OCI-LY1 (cell line): Measurements from ENCODE around the gene SMARCA5.

Experiments
- H2AFZ ChIP-seq: fragments of 200-600 bp; sonication (generic), shearing (Covaris generic); 2 replicates; pipeline ENCODE4 v1.6.0; 2014; ENCODE audit warnings: antibody characterized with exemption, mild to moderate bottlenecking, low read length
- H3F3A ChIP-seq: fragments of 200-600 bp; sonication (generic), shearing (Covaris generic); 2 replicates; pipeline ENCODE4 v1.6.0; 2014; ENCODE audit warnings: mild to moderate bottlenecking, antibody characterized with exemption, low read length, moderate library complexity; ENCODE audit not compliant: insufficient read depth
- H3K27ac ChIP-seq: fragments of 200-600 bp; sonication (generic); 2 replicates; pipeline ENCODE4 v1.5.1; 2014; ENCODE audit warnings: low read length, mixed run types, mild to moderate bottlenecking, low read depth; ENCODE audit not compliant: poor library complexity, severe bottlenecking
- H3K27me3 ChIP-seq: fragments of 200-600 bp; sonication (generic); 2 replicates; pipeline ENCODE4 v1.6.0; 2014; ENCODE audit warnings: antibody characterized with exemption, mild to moderate bottlenecking, low read length, moderate library complexity; ENCODE audit not compliant: insufficient read depth
- H3K36me3 ChIP-seq: fragments of 200-600 bp; sonication (generic); 2 replicates; pipeline ENCODE4 v1.6.1; 2014; ENCODE audit warnings: mild to moderate bottlenecking, antibody characterized with exemption, low read length, moderate library complexity, mixed read lengths; ENCODE audit not compliant: insufficient read depth
- H3K4me1 ChIP-seq: fragments of 200-600 bp; sonication (generic); 2 replicates; pipeline ENCODE4 v1.5.1; 2014; ENCODE audit warnings: mild to moderate bottlenecking, low read length, moderate library complexity; ENCODE audit not compliant: insufficient read depth, severe bottlenecking
- H3K4me2 ChIP-seq: fragments of 200-600 bp; sonication (generic), shearing (Covaris generic); 2 replicates; pipeline ENCODE4 v1.6.1; 2014; ENCODE audit warnings: low read length
- H3K4me3 ChIP-seq: fragments of 200-600 bp; sonication (generic); 2 replicates; pipeline ENCODE4 v1.5.1; 2014; ENCODE audit warnings: low read length, low read depth, mild to moderate bottlenecking, mixed read lengths; ENCODE audit not compliant: poor library complexity, severe bottlenecking
- H3K79me2 ChIP-seq: fragments of 200-600 bp; shearing (Covaris generic); 2 replicates; pipeline ENCODE4 v1.6.1; 2016; ENCODE audit warnings: mixed run types, low read length, mixed read lengths; ENCODE audit not compliant: insufficient read depth
- H3K9ac ChIP-seq: fragments of 200-600 bp; sonication (generic), shearing (Covaris generic); 2 replicates; pipeline ENCODE4 v1.6.1; 2014; ENCODE audit warnings: mild to moderate bottlenecking, low read length, mixed read lengths
- H3K9me2 ChIP-seq: fragments of 200-600 bp; sonication (generic), shearing (Covaris generic); 2 replicates; pipeline ENCODE4 v1.6.1; 2014; ENCODE audit warnings: low read depth, mild to moderate bottlenecking, low read length, mixed read lengths
- H3K9me3 ChIP-seq: fragments of 200-600 bp; shearing (Covaris generic); 2 replicates; pipeline ENCODE4 v1.6.1; 2014; ENCODE audit warnings: low read length, mixed read lengths
- H4K20me1 ChIP-seq: fragments of 200-600 bp; sonication (generic), shearing (Covaris generic); 2 replicates; pipeline ENCODE4 v1.6.0; 2016; ENCODE audit warnings: mild to moderate bottlenecking, low read length; ENCODE audit not compliant: insufficient read depth
- CTCF ChIP-seq: fragments of 200-600 bp; sonication (generic), shearing (Covaris generic); IDR thresholded peaks from 2 replicates; pipeline ENCODE4 v1.5.1; 2017; ENCODE audit warnings: mild to moderate bottlenecking, antibody characterized with exemption, low read length, moderate library complexity, mixed read lengths
- EZH2 ChIP-seq: fragments of 200-600 bp; sonication (generic), shearing (Covaris generic); IDR thresholded peaks from 2 replicates; pipeline ENCODE4 v1.8.0; 2017; ENCODE audit warnings: borderline replicate concordance, mixed run types, mild to moderate bottlenecking, antibody characterized with exemption, low read length, moderate library complexity, mixed read lengths

Gene SMARCA5

GRCh38 chr4:143597276-143597675 lies 83.8 kb downstream of the SMARCA5 start:
- Histone ChIP-seq H3K27ac (no peak overlapping the region), H4K20me1 (no peaks in the 10 kb centered on the region), H3K27me3 (no peaks in the 10 kb centered on the region), H2AFZ (no peak overlapping the region), H3K9ac (no peak overlapping the region), H3K36me3 (no peaks in the 10 kb centered on the region), H3K4me1 (no peaks in the 10 kb centered on the region), H3K9me3 (no peaks in the 10 kb centered on the region), H3K79me2 (no peaks in the 10 kb centered on the region), H3K4me3 (no peak overlapping the region), H3K9me2 (no peaks in the 10 kb centered on the region), H3K4me2 (no peak overlapping the region), H3F3A (no peaks in the 10 kb centered on the region)
- TF ChIP-seq CTCF (no peak), EZH2 (no peak)

- Histone ChIP-seq H3K9me2 (no peaks in the 10 kb centered on the region), H2AFZ (no peak overlapping the region), H3K27ac (no peak overlapping the region), H4K20me1 (no peaks in the 10 kb centered on the region), H3K9me3 (no peaks in the 10 kb centered on the region), H3K9ac (no peak overlapping the region), H3K27me3 (no peaks in the 10 kb centered on the region), H3K36me3 (no peaks in the 10 kb centered on the region), H3K4me3 (no peak overlapping the region), H3F3A (no peaks in the 10 kb centered on the region), H3K4me1 (no peaks in the 10 kb centered on the region), H3K4me2 (no peak overlapping the region), H3K79me2 (no peaks in the 10 kb centered on the region)
- TF ChIP-seq EZH2 (no peak), CTCF (no peak)
These were observed 85.3 kb downstream of the SMARCA5 start for GRCh38 chr4:143598816-143599215.

GRCh38 chr4:143599827-143600226 lies 86.3 kb downstream of the SMARCA5 start:
- Histone ChIP-seq H3K4me3 (no peak overlapping the region), H4K20me1 (no peaks in the 10 kb centered on the region), H3K36me3 (no peaks in the 10 kb centered on the region), H3K9ac (no peak overlapping the region), H3K9me3 (no peaks in the 10 kb centered on the region), H3K9me2 (no peaks in the 10 kb centered on the region), H3K4me1 (no peaks in the 10 kb centered on the region), H3K79me2 (no peaks in the 10 kb centered on the region), H3K27ac (no peak overlapping the region), H2AFZ (no peak overlapping the region), H3K4me2 (no peak overlapping the region), H3F3A (no peaks in the 10 kb centered on the region), H3K27me3 (no peaks in the 10 kb centered on the region)
- TF ChIP-seq EZH2 (no peak), CTCF (no peak)
